B cell (primary cell): ENCODE measurements around the gene PEPD.

Experiments used
- EZH2 ChIP-seq: IDR thresholded peaks from 2 replicates; pipeline ENCODE4 v1.6.1; 2012; ENCODE audit warnings: borderline replicate concordance, low read depth, mild to moderate bottlenecking, moderate library complexity, low read length; ENCODE audit not compliant: insufficient read depth, poor library complexity, severe bottlenecking
- TF ChIP-seq, protein P1 (sequence below): fragments of 200-600 bp; IDR thresholded peaks from one replicate; pipeline ENCODE4 v1.8.0; 2022; ENCODE audit warnings: antibody characterized with exemption, mild to moderate bottlenecking

GRCh38 chr19:33550768-33551167 is 29.2 kb upstream of the PEPD start:
- TF ChIP-seq, protein P1, sequence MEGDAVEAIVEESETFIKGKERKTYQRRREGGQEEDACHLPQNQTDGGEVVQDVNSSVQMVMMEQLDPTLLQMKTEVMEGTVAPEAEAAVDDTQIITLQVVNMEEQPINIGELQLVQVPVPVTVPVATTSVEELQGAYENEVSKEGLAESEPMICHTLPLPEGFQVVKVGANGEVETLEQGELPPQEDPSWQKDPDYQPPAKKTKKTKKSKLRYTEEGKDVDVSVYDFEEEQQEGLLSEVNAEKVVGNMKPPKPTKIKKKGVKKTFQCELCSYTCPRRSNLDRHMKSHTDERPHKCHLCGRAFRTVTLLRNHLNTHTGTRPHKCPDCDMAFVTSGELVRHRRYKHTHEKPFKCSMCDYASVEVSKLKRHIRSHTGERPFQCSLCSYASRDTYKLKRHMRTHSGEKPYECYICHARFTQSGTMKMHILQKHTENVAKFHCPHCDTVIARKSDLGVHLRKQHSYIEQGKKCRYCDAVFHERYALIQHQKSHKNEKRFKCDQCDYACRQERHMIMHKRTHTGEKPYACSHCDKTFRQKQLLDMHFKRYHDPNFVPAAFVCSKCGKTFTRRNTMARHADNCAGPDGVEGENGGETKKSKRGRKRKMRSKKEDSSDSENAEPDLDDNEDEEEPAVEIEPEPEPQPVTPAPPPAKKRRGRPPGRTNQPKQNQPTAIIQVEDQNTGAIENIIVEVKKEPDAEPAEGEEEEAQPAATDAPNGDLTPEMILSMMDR = no peak
- TF ChIP-seq EZH2 = no peak
